ENCODE measurements around the gene HAND2.

The HAND2 gene

GRCh38 chr4:173530326-173531085, 477 bp upstream of the HAND2 start:
- H3K27me3 Mint-ChIP-seq = peaks cover 35% of the 10 kb centered on the region
- peaks cover 5% of the 10 kb centered on the region for H3K4me1 Mint-ChIP-seq
- H3K36me3 Mint-ChIP-seq = peaks cover 4% of the 10 kb centered on the region
- ATAC-seq (ENCODE audit: low read depth) (no peak), DNase-seq (ENCODE audit: low spot score in 2 of 2) (peak in 1 of 2 donors; percentile 15)
- no peak overlapping the region for H3K4me3 Mint-ChIP-seq
- peaks cover 11% of the 10 kb centered on the region for H3K9me3 Mint-ChIP-seq
- peak overlapping the region; percentile 14 for H3K27ac Mint-ChIP-seq

- peaks cover 13% of the 10 kb centered on the region for H3K9me3 Mint-ChIP-seq
- ATAC-seq (ENCODE audit: low read depth) = no peak
- H3K36me3 Mint-ChIP-seq = peaks cover 4% of the 10 kb centered on the region
- H3K4me3 Mint-ChIP-seq = no peak overlapping the region
- H3K4me1 Mint-ChIP-seq = peaks cover 5% of the 10 kb centered on the region
- H3K27me3 Mint-ChIP-seq = peaks cover 37% of the 10 kb centered on the region
- DNase-seq (ENCODE audit: low spot score in 2 of 2) = no peak
- peak overlapping the region; percentile 60 for H3K27ac Mint-ChIP-seq
These were observed 1.4 kb downstream of the HAND2 start for GRCh38 chr4:173528378-173529321.

GRCh38 chr4:173527103-173527891, 2.7 kb downstream of the HAND2 start:
- Mint-ChIP-seq H3K4me1 (peaks cover 5% of the 10 kb centered on the region), H3K27ac (no peak overlapping the region), H3K4me3 (no peak overlapping the region), H3K9me3 (peaks cover 16% of the 10 kb centered on the region), H3K27me3 (peaks cover 38% of the 10 kb centered on the region), H3K36me3 (peaks cover 4% of the 10 kb centered on the region)
- DNase-seq (ENCODE audit: low spot score in 2 of 2) (peak in 1 of 2 donors; percentile 11), ATAC-seq (ENCODE audit: low read depth) (no peak)

GRCh38 chr4:173526724-173527102, 3.3 kb downstream of the HAND2 start:
- Mint-ChIP-seq H3K27ac (no peak overlapping the region), H3K4me3 (no peak overlapping the region), H3K9me3 (peaks cover 16% of the 10 kb centered on the region), H3K27me3 (peaks cover 38% of the 10 kb centered on the region), H3K4me1 (peaks cover 5% of the 10 kb centered on the region), H3K36me3 (peaks cover 4% of the 10 kb centered on the region)
- no peak for ATAC-seq (ENCODE audit: low read depth)
- DNase-seq (ENCODE audit: low spot score in 2 of 2) = peak in 1 of 2 donors; percentile 8

DNA sequence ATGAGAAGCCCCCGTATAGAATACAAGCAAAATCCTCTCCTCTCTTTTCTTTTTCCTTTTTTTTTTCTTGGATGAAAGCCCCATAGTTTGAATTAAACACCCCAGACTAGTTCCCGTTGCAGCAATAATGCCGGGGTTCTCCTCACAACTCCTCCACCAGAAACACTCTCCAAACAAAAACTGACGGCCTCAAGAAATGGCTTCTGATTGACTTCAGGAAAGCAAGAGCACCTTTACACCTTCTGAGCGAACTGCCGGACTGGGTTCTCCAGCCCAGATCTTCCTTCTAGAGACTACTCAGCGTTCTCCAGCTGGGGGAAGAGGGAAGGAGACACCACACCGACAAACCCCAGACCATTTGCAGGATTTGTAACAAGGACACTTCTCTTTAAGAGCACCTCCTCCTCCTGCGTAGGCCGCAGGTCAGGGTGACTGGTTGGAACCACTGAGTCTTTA, 4.0 kb downstream of the HAND2 start:
- H3K9me3 Mint-ChIP-seq = peaks cover 16% of the 10 kb centered on the region
- H3K36me3 Mint-ChIP-seq = peaks cover 4% of the 10 kb centered on the region
- ATAC-seq (ENCODE audit: low read depth) (no peak), DNase-seq (ENCODE audit: low spot score in 2 of 2) (peak in 1 of 2 donors; percentile 9)
- peaks cover 5% of the 10 kb centered on the region for H3K4me1 Mint-ChIP-seq
- H3K27me3 Mint-ChIP-seq = peaks cover 36% of the 10 kb centered on the region
- H3K4me3 Mint-ChIP-seq = no peak overlapping the region
- H3K27ac Mint-ChIP-seq = peak overlapping the region; percentile 50

- Mint-ChIP-seq H3K9me3 (peaks cover 16% of the 10 kb centered on the region), H3K36me3 (peaks cover 4% of the 10 kb centered on the region), H3K4me1 (peaks cover 4% of the 10 kb centered on the region), H3K27ac (peak overlapping the region; percentile 50), H3K4me3 (no peak overlapping the region), H3K27me3 (peaks cover 42% of the 10 kb centered on the region)
- DNase-seq (ENCODE audit: low spot score in 2 of 2) = peak in 1 of 2 donors; percentile 9
- no peak for ATAC-seq (ENCODE audit: low read depth)
These were observed 4.7 kb downstream of the HAND2 start for GRCh38 chr4:173525118-173526011.

DNA sequence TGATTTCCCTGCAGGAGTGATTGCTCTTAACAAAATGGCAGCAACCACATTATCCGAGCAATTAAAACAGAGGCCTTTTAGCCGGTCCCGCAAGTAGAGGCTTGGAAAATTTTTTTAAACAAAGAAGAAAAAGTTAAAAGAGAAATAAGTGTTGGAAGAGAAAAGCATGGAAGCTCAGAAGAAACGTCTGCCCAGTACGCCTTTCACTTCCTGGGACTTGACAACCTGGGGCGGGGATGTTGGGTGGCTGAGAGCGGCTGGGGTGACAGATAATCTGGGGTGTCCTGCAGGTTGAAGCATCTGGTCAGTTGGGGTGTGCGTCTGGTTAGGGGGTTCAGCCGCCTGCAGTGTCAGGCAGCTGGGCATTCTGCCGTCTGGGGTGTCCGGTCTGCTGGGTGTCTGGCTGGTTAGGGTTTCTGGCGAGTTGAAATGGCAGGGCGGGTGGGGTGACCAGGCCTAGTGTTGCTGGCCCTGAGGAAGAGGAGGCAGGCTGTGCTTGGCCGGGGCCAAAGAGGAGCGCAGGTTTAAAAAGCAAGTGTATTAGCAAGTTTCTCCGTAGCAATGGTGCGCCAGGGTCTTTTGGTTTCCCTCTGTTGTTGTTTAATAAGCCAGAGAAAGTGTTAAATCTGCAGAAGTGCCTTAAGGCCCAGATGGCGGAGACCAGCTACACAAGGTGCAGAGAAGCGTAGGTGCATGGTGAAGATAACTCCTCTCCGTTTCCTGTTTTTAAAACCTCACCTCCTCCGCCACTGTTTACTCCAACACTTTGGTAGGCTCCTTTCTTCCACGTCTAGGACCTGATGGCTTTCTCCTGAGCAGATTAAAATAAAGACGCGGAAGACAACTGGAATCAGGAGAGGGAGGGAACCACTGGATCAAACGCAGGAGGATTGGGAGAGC, 5.6 kb downstream of the HAND2 start:
- H3K36me3 Mint-ChIP-seq = peaks cover 4% of the 10 kb centered on the region
- ATAC-seq (ENCODE audit: low read depth) = no peak
- no peak overlapping the region for H3K27ac Mint-ChIP-seq
- peaks cover 44% of the 10 kb centered on the region for H3K27me3 Mint-ChIP-seq
- no peak overlapping the region for H3K4me3 Mint-ChIP-seq
- peaks cover 16% of the 10 kb centered on the region for H3K9me3 Mint-ChIP-seq
- peaks cover 3% of the 10 kb centered on the region for H3K4me1 Mint-ChIP-seq
- peak in 1 of 2 donors; percentile 8 for DNase-seq (ENCODE audit: low spot score in 2 of 2)

GRCh38 chr4:173522951-173523395, 7.1 kb downstream of the HAND2 start:
- peaks cover 2% of the 10 kb centered on the region for H3K4me1 Mint-ChIP-seq
- peaks cover 4% of the 10 kb centered on the region for H3K36me3 Mint-ChIP-seq
- H3K9me3 Mint-ChIP-seq = peaks cover 11% of the 10 kb centered on the region
- ATAC-seq (ENCODE audit: low read depth) (no peak), DNase-seq (ENCODE audit: low spot score in 2 of 2) (no peak)
- no peak overlapping the region for H3K4me3 Mint-ChIP-seq
- H3K27ac Mint-ChIP-seq = no peak overlapping the region
- H3K27me3 Mint-ChIP-seq = peaks cover 40% of the 10 kb centered on the region

- Mint-ChIP-seq H3K9me3 (peaks cover 11% of the 10 kb centered on the region), H3K36me3 (peaks cover 4% of the 10 kb centered on the region), H3K27ac (peak overlapping the region; percentile 62), H3K4me3 (peak overlapping the region; percentile 28), H3K27me3 (peaks cover 43% of the 10 kb centered on the region), H3K4me1 (peaks cover 2% of the 10 kb centered on the region)
- DNase-seq (ENCODE audit: low spot score in 2 of 2) = peak in 1 of 2 donors; percentile 11
- ATAC-seq (ENCODE audit: low read depth) = no peak
These were observed 7.7 kb downstream of the HAND2 start for GRCh38 chr4:173522160-173522950.

DNA sequence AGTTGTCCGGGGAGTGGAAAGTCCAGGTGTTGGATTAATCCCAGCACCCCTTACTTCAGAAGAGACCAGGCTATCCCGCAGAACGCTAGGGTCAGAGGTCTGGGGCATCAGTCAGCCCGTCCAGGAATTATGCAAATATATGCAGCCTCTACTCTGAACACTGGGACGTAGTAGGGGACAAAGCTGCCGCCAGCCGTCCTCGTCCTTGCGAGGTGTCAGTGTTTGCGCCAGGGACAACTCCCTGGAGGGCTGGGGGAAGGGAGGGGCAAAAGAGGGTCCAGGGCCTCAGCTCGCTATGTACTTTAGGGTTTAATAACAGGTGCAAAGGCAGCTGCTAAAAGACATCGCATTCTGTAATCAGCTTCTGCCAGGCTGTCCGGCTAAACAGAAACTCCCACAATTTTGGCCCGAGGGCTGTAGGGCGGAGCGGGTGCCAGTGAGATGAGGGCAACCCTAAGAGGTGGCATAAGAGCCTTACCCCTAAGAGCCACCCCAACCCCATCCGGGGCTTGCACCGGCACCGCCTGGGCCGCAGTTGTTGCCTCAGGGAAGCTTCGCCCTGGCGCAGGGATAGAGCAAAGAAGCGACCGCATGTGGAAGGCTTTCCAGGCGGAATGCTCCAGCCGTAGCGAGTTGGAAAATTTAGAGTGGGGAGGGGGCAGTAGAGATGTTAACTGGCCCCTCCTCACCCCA, 8.4 kb downstream of the HAND2 start:
- no peak for ATAC-seq (ENCODE audit: low read depth)
- H3K9me3 Mint-ChIP-seq = peaks cover 10% of the 10 kb centered on the region
- H3K27ac Mint-ChIP-seq = peak overlapping the region; percentile 62
- H3K27me3 Mint-ChIP-seq = peaks cover 44% of the 10 kb centered on the region
- H3K4me3 Mint-ChIP-seq = no peak overlapping the region
- no peak for DNase-seq (ENCODE audit: low spot score in 2 of 2)
- H3K36me3 Mint-ChIP-seq = peaks cover 4% of the 10 kb centered on the region
- H3K4me1 Mint-ChIP-seq = peaks cover 5% of the 10 kb centered on the region

GRCh38 chr4:173520921-173521466, 9.0 kb downstream of the HAND2 start:
- Mint-ChIP-seq H3K4me3 (no peak overlapping the region), H3K27ac (no peak overlapping the region), H3K27me3 (peaks cover 41% of the 10 kb centered on the region), H3K36me3 (peaks cover 3% of the 10 kb centered on the region), H3K9me3 (peaks cover 8% of the 10 kb centered on the region), H3K4me1 (peaks cover 5% of the 10 kb centered on the region)
- ATAC-seq (ENCODE audit: low read depth) = no peak
- DNase-seq (ENCODE audit: low spot score in 2 of 2) = no peak
